PC-3 (cell line): Measurements from ENCODE around the gene PPP1R12B. TPM values are rescaled to one million over a fixed set of nuclear protein-coding genes. Genes with fewer than 3 reads are reported as not detected.
"Not testable (repeated sequence)": the region's sequence is repeated elsewhere in the genome, so short reads cannot be mapped to it uniquely, and the experiment has no call there.

ENCODE experiments used
- ATAC-seq: fragments of 200-7000 bp; cut with Tn5 transposase; 2 replicates; pipeline ENCODE4 v1.9.1; 2020; ENCODE audit warnings: mild to moderate bottlenecking, moderate library complexity
- BruUV-seq: library from RNA; stranded (reverse); fragments of 400-500 nt; replicated peaks from 2 replicates; lab custom pipeline; 2021; lab: Mats Ljungman, UMichigan
- CTCF ChIA-PET: fragments of 300-600 bp; sonication (Branson Sonifier 250); formaldehyde crosslinking; loops from one replicate; lab custom pipeline; 2022; ENCODE audit warnings: antibody characterized with exemption; lab: Charles Lee
- POLR2A ChIA-PET: fragments of 300-600 bp; sonication (Branson Sonifier 250); formaldehyde crosslinking; loops from one replicate; lab custom pipeline; 2022; ENCODE audit warnings: antibody characterized with exemption; ENCODE audit not compliant: unreplicated experiment; lab: Charles Lee
- DNase-seq: peaks from one replicate; pipeline ENCODE4 v3.0.0-alpha.2; 2015
- H2AFZ ChIP-seq: fragments of 300-600 bp; sonication (generic); 2 replicates; pipeline ENCODE4 v1.6.0; 2016; ENCODE audit warnings: antibody characterized with exemption, low read length
- H3F3A ChIP-seq: fragments of 300-600 bp; sonication (generic); one replicate; pipeline ENCODE4 v1.6.0; 2017; ENCODE audit warnings: antibody characterized with exemption, low read length, control low read depth, mild to moderate bottlenecking; ENCODE audit not compliant: unreplicated experiment
- H3K27ac ChIP-seq: fragments of 300-600 bp; sonication (generic); 2 replicates; pipeline ENCODE4 v1.5.1; 2016; ENCODE audit warnings: mild to moderate bottlenecking, low read length
- H3K27me3 ChIP-seq: fragments of 300-600 bp; sonication (generic); 2 replicates; pipeline ENCODE4 v1.6.1; 2016; ENCODE audit warnings: low read length, mixed read lengths
- H3K36me3 ChIP-seq: fragments of 300-600 bp; sonication (generic); 2 replicates; pipeline ENCODE4 v1.6.1; 2016; ENCODE audit warnings: low read depth, mixed run types, low read length, mixed read lengths
- H3K4me1 ChIP-seq: fragments of 300-600 bp; sonication (generic); 2 replicates; pipeline ENCODE4 v1.5.1; 2016; ENCODE audit warnings: low read length; ENCODE audit not compliant: insufficient read depth
- H3K4me2 ChIP-seq: fragments of 300-600 bp; sonication (generic); 2 replicates; pipeline ENCODE4 v1.6.0; 2016; ENCODE audit warnings: low read length
- H3K4me3 ChIP-seq: fragments of 300-600 bp; sonication (generic); 2 replicates; pipeline ENCODE4 v1.5.1; 2016; ENCODE audit warnings: mild to moderate bottlenecking, low read length, mixed read lengths
- H3K79me2 ChIP-seq: fragments of 300-600 bp; sonication (generic); 2 replicates; pipeline ENCODE4 v1.6.1; 2017; ENCODE audit warnings: low read length, mixed read lengths
- H3K9ac ChIP-seq: fragments of 300-600 bp; sonication (generic); 2 replicates; pipeline ENCODE4 v1.6.0; 2016; ENCODE audit warnings: mild to moderate bottlenecking, low read length
- H3K9me2 ChIP-seq: fragments of 300-600 bp; sonication (generic); replicated peaks from 2 replicates; pipeline ENCODE4 v1.6.1; 2016; ENCODE audit warnings: mixed run types, low read length, mixed read lengths
- H3K9me3 ChIP-seq: fragments of 300-600 bp; sonication (generic); 2 replicates; pipeline ENCODE4 v1.6.1; 2016; ENCODE audit warnings: low read length, mixed read lengths
- H4K20me1 ChIP-seq: fragments of 300-600 bp; sonication (generic); 2 replicates; pipeline ENCODE4 v1.6.1; 2016; ENCODE audit warnings: low read length, mixed read lengths
- CTCF ChIP-seq: fragments of 300-600 bp; sonication (generic); conservative IDR thresholded peaks from 2 replicates; pipeline ENCODE4 v1.5.1; 2017; ENCODE audit warnings: antibody characterized with exemption, low read depth, mild to moderate bottlenecking, low read length
- EZH2 ChIP-seq: fragments of 300-600 bp; sonication (generic); IDR thresholded peaks from one replicate; pipeline ENCODE4 v1.6.1; 2017; ENCODE audit warnings: antibody characterized with exemption, mild to moderate bottlenecking, low read length; ENCODE audit not compliant: unreplicated experiment
- EZH2phosphoT487 ChIP-seq: fragments of 300-600 bp; sonication (generic); IDR thresholded peaks from 2 replicates; pipeline ENCODE4 v1.6.1; 2018; ENCODE audit warnings: mild to moderate bottlenecking, antibody characterized with exemption, low read length, borderline replicate concordance
- intact Hi-C: fragments of 100-400 bp; cut with micrococcal nuclease; formaldehyde crosslinking; loops from 2 replicates; pipeline ENCODE4 v1.9.0; 2023
- total RNA-seq: library from RNA; depleted of rRNA; stranded (reverse); fragments of >200 nt; gene quantifications from 2 replicates; pipeline ENCODE4 v1.2.3, GENCODE V29; 2014

PPP1R12B gene
- total RNA-seq, 1 experiment from 2014 or later, result 2.0 TPM

- BruUV-seq, result no TSS peak
- DNase-seq, result no peak
- H3K27ac ChIP-seq, result no peak overlapping the region
- no peaks in the 10 kb centered on the region for H3K36me3 ChIP-seq
- intact Hi-C loops, result no loop called here
- no peaks in the 10 kb centered on the region for H3F3A ChIP-seq
- CTCF ChIA-PET, result no interaction called here
- no peaks in the 10 kb centered on the region for H3K9me2 ChIP-seq
- no peaks in the 10 kb centered on the region for H4K20me1 ChIP-seq
- H2AFZ ChIP-seq, result no peak overlapping the region
- TF ChIP-seq CTCF (no peak), EZH2phosphoT487 (no peak), EZH2 (no peak)
- H3K9ac ChIP-seq, result no peak overlapping the region
- no peaks in the 10 kb centered on the region for H3K4me1 ChIP-seq
- ATAC-seq, result no peak
- POLR2A ChIA-PET, result no interaction called here
- H3K27me3 ChIP-seq, result no peaks in the 10 kb centered on the region
- no peaks in the 10 kb centered on the region for H3K9me3 ChIP-seq
- H3K4me2 ChIP-seq, result no peak overlapping the region
- H3K4me3 ChIP-seq, result no peak overlapping the region
- H3K79me2 ChIP-seq, result no peaks in the 10 kb centered on the region
Measured at GRCh38 chr1:202540014-202540413, 191.5 kb downstream of the PPP1R12B start.

GRCh38 chr1:202540448-202540847, 191.9 kb downstream of the PPP1R12B start:
- Histone ChIP-seq H3K4me1 (no peaks in the 10 kb centered on the region), H3F3A (no peaks in the 10 kb centered on the region), H3K9me2 (no peaks in the 10 kb centered on the region), H3K9me3 (no peaks in the 10 kb centered on the region), H3K4me2 (no peak overlapping the region), H3K79me2 (no peaks in the 10 kb centered on the region), H2AFZ (no peak overlapping the region), H4K20me1 (no peaks in the 10 kb centered on the region), H3K27ac (no peak overlapping the region), H3K9ac (no peak overlapping the region), H3K36me3 (no peaks in the 10 kb centered on the region), H3K27me3 (no peaks in the 10 kb centered on the region), H3K4me3 (no peak overlapping the region)
- TF ChIP-seq EZH2 (no peak), EZH2phosphoT487 (no peak), CTCF (no peak)
- BruUV-seq, result no TSS peak
- CTCF ChIA-PET, result no interaction called here
- ATAC-seq, result no peak
- POLR2A ChIA-PET, result no interaction called here
- DNase-seq, result no peak
- intact Hi-C loops, result no loop called here

- H3K9me3 ChIP-seq, DNase-seq, H3K9me2 ChIP-seq, H3K4me1 ChIP-seq, H3K79me2 ChIP-seq, ATAC-seq, H2AFZ ChIP-seq, H3K27me3 ChIP-seq, POLR2A ChIA-PET, H3K27ac ChIP-seq, H4K20me1 ChIP-seq, H3K4me2 ChIP-seq, intact Hi-C loops, H3K36me3 ChIP-seq, CTCF ChIA-PET, H3K4me3 ChIP-seq, H3K9ac ChIP-seq, H3F3A ChIP-seq, BruUV-seq: not testable (repeated sequence)
Measured at GRCh38 chr1:202540858-202541257, 192.4 kb downstream of the PPP1R12B start.

GRCh38 chr1:202542415-202542814, 193.9 kb downstream of the PPP1R12B start:
- H3K4me1 ChIP-seq, H2AFZ ChIP-seq, H3K27ac ChIP-seq, DNase-seq, H3K36me3 ChIP-seq, ATAC-seq, H3K9ac ChIP-seq, POLR2A ChIA-PET, H3K4me2 ChIP-seq, BruUV-seq, intact Hi-C loops, H3K9me2 ChIP-seq, H3K9me3 ChIP-seq, CTCF ChIA-PET, H3K27me3 ChIP-seq, H3K4me3 ChIP-seq, H3F3A ChIP-seq, H3K79me2 ChIP-seq, H4K20me1 ChIP-seq: not testable (repeated sequence)

- ATAC-seq, H3K27me3 ChIP-seq, H4K20me1 ChIP-seq, H3K79me2 ChIP-seq, H2AFZ ChIP-seq, intact Hi-C loops, H3K4me2 ChIP-seq, H3K36me3 ChIP-seq, H3F3A ChIP-seq, POLR2A ChIA-PET, DNase-seq, BruUV-seq, H3K4me3 ChIP-seq, H3K9me3 ChIP-seq, H3K4me1 ChIP-seq, H3K27ac ChIP-seq, H3K9ac ChIP-seq, CTCF ChIA-PET, H3K9me2 ChIP-seq: not testable (repeated sequence)
Measured at GRCh38 chr1:202543537-202543936, 195.0 kb downstream of the PPP1R12B start.
